Heart left ventricle (tissue), 13 donors: ENCODE results near the gene GSK3B.

Experiments used
- POLR2A ChIP-seq, 2 donors: fragments of 450-650 bp; IDR thresholded peaks; one replicate each; pipeline ENCODE4 v1.6.1; 2017; ENCODE audit warnings: antibody characterized with exemption in 2 of 2, mild to moderate bottlenecking in 2 of 2, moderate library complexity in 2 of 2
- TF ChIP-seq, protein P1 (sequence below), 12 donors: fragments of 200-600 bp; sonication (generic) in 4 of 12; IDR thresholded peaks; one replicate each; pipeline versions ENCODE4 v1.5.0 to v1.8.0; 2018 to 2022; ENCODE audit warnings: antibody characterized with exemption in 12 of 12, mild to moderate bottlenecking in 5 of 12
- donor health status: ischemic (EF 13 %, LVEDD 7.1; RV severe dilation, severe dysfunction).
- donor health status: DM: no; HTN: yes; CAD: no.
- donor health status: DM: no; HTN: no; CAD: no.
- donor health status: ischemic (EF 25% LVEDD 6.9; RV normal size, moderate dysfunction).
- donor health status: ischemic (EF 25% LVEDD 5.7; RV mildly dilated, moderate dysfunction).
- donor health status: ischemic (EF 35%, LVEDD 5.7; RV mildly dilated, moderate dysfunction).
- donor health status: nonischemic (EF 11% LVEDD 7.7; RV severe dilation, severe dysfunction).
- donor health status: DM: yes; HTN: yes; CAD: no.
- donor health status: PGD.
- donor health status: ischemic (EF 29% LVEDD 5.4; RV normal size, mild dysfunction).
- donor health status: nonischemic (EF 23%, LVEDD 6.1; RV moderate dilation, normal function).

DNA sequence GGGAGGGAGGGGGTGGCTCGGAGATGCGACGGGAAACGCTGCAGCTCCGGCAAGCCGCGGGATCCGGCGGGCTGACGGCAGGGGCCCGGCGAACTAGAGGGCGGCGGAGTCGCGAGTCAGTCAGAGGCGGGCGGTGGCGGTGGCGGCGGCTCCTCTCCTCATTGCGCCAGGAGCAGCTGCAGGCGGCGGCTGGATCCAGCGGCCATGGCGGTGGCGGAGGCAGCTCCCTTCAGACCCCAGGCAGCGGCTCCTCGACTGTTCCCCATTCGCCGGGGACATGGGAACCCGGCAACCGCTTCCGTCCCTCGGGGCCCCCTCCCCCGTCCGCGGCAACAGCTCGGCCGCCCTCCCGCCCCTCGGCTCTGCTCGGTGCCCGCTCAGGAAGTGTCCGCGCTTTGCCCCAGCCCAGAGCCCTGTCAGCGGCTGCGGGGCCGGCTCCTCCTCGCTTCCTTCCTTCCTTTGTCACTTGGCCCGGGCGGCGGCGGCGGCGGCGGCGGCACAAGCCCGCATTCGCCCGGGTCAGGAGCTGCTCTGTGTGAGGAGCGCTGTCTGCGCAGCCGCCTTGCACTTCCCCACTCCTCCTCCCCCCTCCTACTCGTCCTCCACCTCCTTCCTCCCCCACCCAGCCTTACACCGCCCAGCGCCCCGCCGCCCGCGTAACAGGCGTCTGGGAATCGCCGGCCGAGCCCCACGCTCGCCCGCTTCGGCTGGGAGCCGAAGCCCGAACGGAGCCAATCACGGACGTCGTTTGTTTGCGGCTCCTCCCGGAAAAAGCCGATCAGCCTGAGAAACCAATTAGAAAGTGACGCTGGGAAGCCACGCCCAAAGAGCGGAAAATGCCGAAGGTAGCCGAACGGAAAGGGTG is at the start of gene GSK3B:
- peak in 1 of 2 donors; percentile 88 for TF ChIP-seq POLR2A (IDR thresholded peaks at IDR 0.05)
- TF ChIP-seq, protein P1, sequence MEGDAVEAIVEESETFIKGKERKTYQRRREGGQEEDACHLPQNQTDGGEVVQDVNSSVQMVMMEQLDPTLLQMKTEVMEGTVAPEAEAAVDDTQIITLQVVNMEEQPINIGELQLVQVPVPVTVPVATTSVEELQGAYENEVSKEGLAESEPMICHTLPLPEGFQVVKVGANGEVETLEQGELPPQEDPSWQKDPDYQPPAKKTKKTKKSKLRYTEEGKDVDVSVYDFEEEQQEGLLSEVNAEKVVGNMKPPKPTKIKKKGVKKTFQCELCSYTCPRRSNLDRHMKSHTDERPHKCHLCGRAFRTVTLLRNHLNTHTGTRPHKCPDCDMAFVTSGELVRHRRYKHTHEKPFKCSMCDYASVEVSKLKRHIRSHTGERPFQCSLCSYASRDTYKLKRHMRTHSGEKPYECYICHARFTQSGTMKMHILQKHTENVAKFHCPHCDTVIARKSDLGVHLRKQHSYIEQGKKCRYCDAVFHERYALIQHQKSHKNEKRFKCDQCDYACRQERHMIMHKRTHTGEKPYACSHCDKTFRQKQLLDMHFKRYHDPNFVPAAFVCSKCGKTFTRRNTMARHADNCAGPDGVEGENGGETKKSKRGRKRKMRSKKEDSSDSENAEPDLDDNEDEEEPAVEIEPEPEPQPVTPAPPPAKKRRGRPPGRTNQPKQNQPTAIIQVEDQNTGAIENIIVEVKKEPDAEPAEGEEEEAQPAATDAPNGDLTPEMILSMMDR (IDR thresholded peaks at IDR 0.05) = no peak
